Testis (tissue), 5 donors: ENCODE measurements around the gene PNPLA1. TPM values are rescaled to one million over a fixed set of nuclear protein-coding genes. Genes with fewer than 3 reads are reported as not detected.

Source experiments
- DNase-seq: peaks from one replicate; pipeline ENCODE4 v3.0.0-alpha.2; 2019
- H3K27ac ChIP-seq, 2 donors: fragments of 200-600 bp; sonication (generic); one replicate each; pipeline ENCODE4 v1.5.1; 2019
- H3K27me3 ChIP-seq: fragments of 200-600 bp; sonication (generic); one replicate; pipeline ENCODE4 v1.5.1; 2019
- H3K36me3 ChIP-seq: fragments of 200-600 bp; sonication (generic); one replicate; pipeline ENCODE4 v1.5.1; 2017; ENCODE audit warnings: low read depth; ENCODE audit errors: missing control alignments
- H3K4me1 ChIP-seq: fragments of 200-600 bp; sonication (generic); one replicate; pipeline ENCODE4 v1.5.1; 2019
- H3K4me3 ChIP-seq, 2 donors: fragments of 200-600 bp; sonication (generic); one replicate each; pipeline ENCODE4 v1.5.1; 2017 to 2019
- H3K9me3 ChIP-seq: fragments of 200-600 bp; sonication (generic); one replicate; pipeline ENCODE4 v1.5.1; 2017
- POLR2A ChIP-seq: fragments of 450-650 bp; IDR thresholded peaks from one replicate; pipeline ENCODE4 v1.6.1; 2017; ENCODE audit warnings: antibody characterized with exemption, mild to moderate bottlenecking, moderate library complexity
- WGBS, 2 donors: methylation state at CpG; one replicate each; pipeline ENCODE4 v1.1.5; 2018; 5-methylcytosine and 5-hydroxymethylcytosine counted together
- intact Hi-C: fragments of 100-400 bp; cut with DNase I; formaldehyde crosslinking; loops from one replicate; pipeline ENCODE4 v1.15.1; 2023; ENCODE audit warnings: low total_unique reads
- long read RNA-seq, 2 donors: transcript quantifications; one replicate each; lab custom pipeline, GENCODE V29; 2026
- polyA plus RNA-seq: library from polyadenylated mRNA; stranded (reverse); fragments of 350-450 nt; fragmentation: Illumina TruSeq; extraction: RNeasy Lipid Tissue Mini Kit (QIAGEN cat#74804); gene quantifications from one replicate; pipeline ENCODE4 v1.2.3, GENCODE V29; 2014; ENCODE audit warnings: low read depth, low replicate concordance; ENCODE audit not compliant: insufficient read depth
- total RNA-seq, 2 donors: library from RNA; depleted of rRNA; stranded (reverse); fragments of >200 nt; gene quantifications; one replicate each; pipeline ENCODE4 v1.2.3, GENCODE V29; 2016
- TF ChIP-seq, protein P1 (sequence below), 3 experiments: fragments of 450-650 bp in 2 of 3; fragments of 200-600 bp in 1 of 3; sonication (generic) in 1 of 3; IDR thresholded peaks; one replicate each; pipeline ENCODE4 v1.5.1; 2016 to 2019; ENCODE audit warnings: antibody characterized with exemption in 3 of 3, mild to moderate bottlenecking in 2 of 3, moderate library complexity in 1 of 3

Gene PNPLA1, protein sequence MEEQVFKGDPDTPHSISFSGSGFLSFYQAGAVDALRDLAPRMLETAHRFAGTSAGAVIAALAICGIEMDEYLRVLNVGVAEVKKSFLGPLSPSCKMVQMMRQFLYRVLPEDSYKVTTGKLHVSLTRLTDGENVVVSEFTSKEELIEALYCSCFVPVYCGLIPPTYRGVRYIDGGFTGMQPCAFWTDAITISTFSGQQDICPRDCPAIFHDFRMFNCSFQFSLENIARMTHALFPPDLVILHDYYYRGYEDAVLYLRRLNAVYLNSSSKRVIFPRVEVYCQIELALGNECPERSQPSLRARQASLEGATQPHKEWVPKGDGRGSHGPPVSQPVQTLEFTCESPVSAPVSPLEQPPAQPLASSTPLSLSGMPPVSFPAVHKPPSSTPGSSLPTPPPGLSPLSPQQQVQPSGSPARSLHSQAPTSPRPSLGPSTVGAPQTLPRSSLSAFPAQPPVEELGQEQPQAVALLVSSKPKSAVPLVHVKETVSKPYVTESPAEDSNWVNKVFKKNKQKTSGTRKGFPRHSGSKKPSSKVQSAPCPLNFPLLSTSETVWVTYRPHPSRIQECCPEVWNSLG
- total RNA-seq, result 1 to 10 TPM; 2.4 to 3.5 TPM
- polyA plus RNA-seq, result 2.1 TPM
- long read RNA-seq, donor 1, result 0 reads
- long read RNA-seq, donor 2, result 0 reads

DNA sequence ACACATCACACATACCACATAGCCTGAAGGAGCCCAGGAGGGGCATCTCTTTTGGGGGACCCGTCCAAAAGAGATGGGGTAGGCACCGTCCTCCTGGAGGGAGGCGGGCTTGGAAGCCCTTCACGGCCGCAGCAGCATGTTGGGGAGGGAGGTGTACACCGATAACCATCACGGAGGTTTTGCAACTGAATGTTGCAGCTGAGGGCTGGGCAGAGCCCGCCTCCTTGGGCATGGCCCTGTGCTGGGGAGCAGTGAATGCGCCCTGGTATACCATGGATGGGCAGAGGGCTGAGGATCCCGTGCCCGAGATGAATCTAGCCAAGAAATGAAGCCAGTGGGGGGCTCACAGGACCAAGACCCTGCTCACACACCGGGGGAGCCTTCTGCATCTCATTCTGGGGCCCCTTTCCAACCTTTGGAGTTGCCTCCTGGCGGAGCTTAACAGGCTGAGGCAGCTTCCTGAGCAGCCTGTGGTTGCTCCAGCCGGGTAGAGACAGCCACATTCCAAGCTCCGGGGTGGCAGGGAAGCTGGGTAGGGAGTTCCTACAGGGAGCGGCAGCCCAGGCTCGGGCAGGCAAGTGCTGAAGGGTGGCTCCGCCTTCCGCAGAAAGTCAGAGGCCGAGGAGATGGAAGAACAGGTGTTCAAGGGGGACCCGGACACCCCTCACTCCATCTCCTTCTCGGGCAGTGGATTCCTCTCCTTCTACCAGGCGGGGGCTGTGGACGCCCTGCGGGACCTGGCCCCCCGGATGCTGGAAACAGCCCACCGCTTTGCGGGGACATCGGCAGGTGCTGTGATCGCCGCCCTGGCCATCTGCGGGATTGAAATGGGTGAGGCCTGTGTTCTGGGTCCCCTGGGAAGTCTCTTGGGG is at the start of gene PNPLA1:
TSS of gene PNPLA1 (plus strand) at position 227 of the 872 bp plus-strand sequence. CDS start at position 627, 400 bp downstream.
- Histone ChIP-seq H3K9me3 (no peaks in the 10 kb centered on the region), H3K27me3 (no peaks in the 10 kb centered on the region), H3K4me3 (no peak within 1 kb of the TSS), H3K4me1 (peaks cover 18% of the 10 kb centered on the region), H3K36me3 (no peaks in the 10 kb centered on the region), H3K27ac (no peak within 1 kb of the TSS)
- TF ChIP-seq, protein P1, sequence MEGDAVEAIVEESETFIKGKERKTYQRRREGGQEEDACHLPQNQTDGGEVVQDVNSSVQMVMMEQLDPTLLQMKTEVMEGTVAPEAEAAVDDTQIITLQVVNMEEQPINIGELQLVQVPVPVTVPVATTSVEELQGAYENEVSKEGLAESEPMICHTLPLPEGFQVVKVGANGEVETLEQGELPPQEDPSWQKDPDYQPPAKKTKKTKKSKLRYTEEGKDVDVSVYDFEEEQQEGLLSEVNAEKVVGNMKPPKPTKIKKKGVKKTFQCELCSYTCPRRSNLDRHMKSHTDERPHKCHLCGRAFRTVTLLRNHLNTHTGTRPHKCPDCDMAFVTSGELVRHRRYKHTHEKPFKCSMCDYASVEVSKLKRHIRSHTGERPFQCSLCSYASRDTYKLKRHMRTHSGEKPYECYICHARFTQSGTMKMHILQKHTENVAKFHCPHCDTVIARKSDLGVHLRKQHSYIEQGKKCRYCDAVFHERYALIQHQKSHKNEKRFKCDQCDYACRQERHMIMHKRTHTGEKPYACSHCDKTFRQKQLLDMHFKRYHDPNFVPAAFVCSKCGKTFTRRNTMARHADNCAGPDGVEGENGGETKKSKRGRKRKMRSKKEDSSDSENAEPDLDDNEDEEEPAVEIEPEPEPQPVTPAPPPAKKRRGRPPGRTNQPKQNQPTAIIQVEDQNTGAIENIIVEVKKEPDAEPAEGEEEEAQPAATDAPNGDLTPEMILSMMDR (IDR thresholded peaks at IDR 0.05), result no peak
- TF ChIP-seq POLR2A, result no peak
- intact Hi-C loops, result no loop called here
- DNase-seq, result no peak
- 84 to 85% methylated on average over 21 to 32 of the region's 32 CpGs for WGBS, 2 donors

DNA sequence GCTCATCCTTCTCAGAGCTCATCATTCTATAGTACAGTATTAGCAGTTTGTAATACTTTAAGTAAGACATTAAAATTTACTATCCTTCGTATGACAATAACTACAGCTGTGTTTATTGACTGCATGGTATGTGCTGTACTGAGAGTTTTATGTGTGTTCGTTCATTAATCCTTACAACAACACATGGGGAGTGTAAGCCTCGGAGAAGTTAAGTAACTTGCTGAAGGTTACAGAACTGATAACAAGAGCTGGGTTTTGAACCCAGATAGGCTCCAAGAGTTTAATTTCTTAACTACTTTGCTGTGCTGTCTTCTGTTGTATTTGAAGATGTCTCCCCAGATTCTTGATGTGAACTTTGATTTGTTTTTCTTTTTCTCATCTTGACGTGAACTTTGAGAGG is 49.6 kb upstream of the PNPLA1 start:
- no peak for TF ChIP-seq POLR2A
- TF ChIP-seq, protein P1 (IDR thresholded peaks at IDR 0.05), result no peak
- intact Hi-C loops, result no loop called here
- no peaks in the 10 kb centered on the region for H3K36me3 ChIP-seq

DNA sequence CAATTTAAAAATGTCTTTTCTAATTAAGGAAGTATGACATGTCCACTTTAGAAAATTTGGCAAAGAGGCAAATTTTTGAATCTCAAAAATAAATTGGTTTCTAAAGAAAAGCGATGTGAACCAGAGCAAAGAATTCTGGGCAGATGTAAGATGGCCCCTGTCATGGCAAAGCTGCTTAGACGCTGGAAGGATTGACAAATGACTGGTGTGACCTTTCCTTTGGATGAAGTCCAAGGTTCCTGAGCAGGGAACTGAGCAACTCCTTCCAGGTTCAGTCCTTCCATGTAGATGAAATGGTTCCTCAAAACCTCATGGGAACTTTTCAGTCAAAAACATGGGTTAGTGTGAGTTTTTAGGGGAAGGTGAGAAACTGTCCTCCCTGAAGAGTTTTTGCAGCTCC is 48.2 kb upstream of the PNPLA1 start:
- no peaks in the 10 kb centered on the region for H3K36me3 ChIP-seq
- H3K27me3 ChIP-seq, result no peaks in the 10 kb centered on the region
- H3K4me1 ChIP-seq, result peaks cover 33% of the 10 kb centered on the region
- intact Hi-C loops, result no loop called here
- DNase-seq, result no peak
- no peaks in the 10 kb centered on the region for H3K9me3 ChIP-seq
- WGBS, 2 donors, result 60 to 75% methylated on average over 2 of the region's 2 CpGs
- H3K4me3 ChIP-seq, result no peak overlapping the region
- TF ChIP-seq, protein P1 (IDR thresholded peaks at IDR 0.05), result no peak
- no peak for TF ChIP-seq POLR2A
- H3K27ac ChIP-seq, result no peak overlapping the region

More for the DNA sequence above, 49.6 kb upstream of the PNPLA1 start:
- Histone ChIP-seq H3K9me3 (no peaks in the 10 kb centered on the region), H3K4me3 (no peak overlapping the region), H3K27ac (no peak overlapping the region), H3K27me3 (no peaks in the 10 kb centered on the region), H3K4me1 (peaks cover 33% of the 10 kb centered on the region)
- WGBS, 2 donors, result 62 to 69% methylated on average over 4 of the region's 4 CpGs
- DNase-seq, result no peak

DNA sequence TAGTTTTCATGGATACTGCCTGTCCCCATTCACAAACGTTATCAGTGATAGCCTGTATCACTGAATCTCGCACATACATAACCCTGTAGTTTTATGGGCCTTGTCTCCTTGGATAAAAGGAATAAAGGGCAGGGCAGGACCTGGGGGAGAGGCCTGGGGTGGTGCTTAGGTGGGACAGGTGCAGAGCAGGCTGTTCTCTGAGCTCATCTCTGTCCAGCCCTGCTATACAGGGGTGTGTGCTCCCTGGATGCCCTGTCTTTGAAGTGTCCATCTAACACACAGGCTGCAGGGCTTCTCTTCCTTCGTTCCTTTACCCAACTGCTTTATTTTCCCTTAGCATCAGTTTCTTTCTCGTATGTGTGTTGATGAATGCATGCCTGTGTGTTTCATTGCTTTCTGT is 46.9 kb upstream of the PNPLA1 start:
- H3K27ac ChIP-seq, result no peak overlapping the region
- H3K27me3 ChIP-seq, result no peaks in the 10 kb centered on the region
- peaks cover 24% of the 10 kb centered on the region for H3K4me1 ChIP-seq
- intact Hi-C loops, result no loop called here
- no peaks in the 10 kb centered on the region for H3K36me3 ChIP-seq
- WGBS, 2 donors, result 43 to 51% methylated on average over 4 of the region's 4 CpGs
- no peaks in the 10 kb centered on the region for H3K9me3 ChIP-seq
- TF ChIP-seq, protein P1 (IDR thresholded peaks at IDR 0.05), result no peak
- TF ChIP-seq POLR2A, result no peak
- DNase-seq, result no peak
- no peak overlapping the region for H3K4me3 ChIP-seq
